ENCODE results near the gene ESYT2.
A peak's percentile ranks its signal among the peaks of the same experiment; 100 is the strongest.
"Not testable (repeated sequence)": the region's sequence is repeated elsewhere in the genome, so short reads cannot be mapped to it uniquely, and the experiment has no call there.

Gene ESYT2, protein sequence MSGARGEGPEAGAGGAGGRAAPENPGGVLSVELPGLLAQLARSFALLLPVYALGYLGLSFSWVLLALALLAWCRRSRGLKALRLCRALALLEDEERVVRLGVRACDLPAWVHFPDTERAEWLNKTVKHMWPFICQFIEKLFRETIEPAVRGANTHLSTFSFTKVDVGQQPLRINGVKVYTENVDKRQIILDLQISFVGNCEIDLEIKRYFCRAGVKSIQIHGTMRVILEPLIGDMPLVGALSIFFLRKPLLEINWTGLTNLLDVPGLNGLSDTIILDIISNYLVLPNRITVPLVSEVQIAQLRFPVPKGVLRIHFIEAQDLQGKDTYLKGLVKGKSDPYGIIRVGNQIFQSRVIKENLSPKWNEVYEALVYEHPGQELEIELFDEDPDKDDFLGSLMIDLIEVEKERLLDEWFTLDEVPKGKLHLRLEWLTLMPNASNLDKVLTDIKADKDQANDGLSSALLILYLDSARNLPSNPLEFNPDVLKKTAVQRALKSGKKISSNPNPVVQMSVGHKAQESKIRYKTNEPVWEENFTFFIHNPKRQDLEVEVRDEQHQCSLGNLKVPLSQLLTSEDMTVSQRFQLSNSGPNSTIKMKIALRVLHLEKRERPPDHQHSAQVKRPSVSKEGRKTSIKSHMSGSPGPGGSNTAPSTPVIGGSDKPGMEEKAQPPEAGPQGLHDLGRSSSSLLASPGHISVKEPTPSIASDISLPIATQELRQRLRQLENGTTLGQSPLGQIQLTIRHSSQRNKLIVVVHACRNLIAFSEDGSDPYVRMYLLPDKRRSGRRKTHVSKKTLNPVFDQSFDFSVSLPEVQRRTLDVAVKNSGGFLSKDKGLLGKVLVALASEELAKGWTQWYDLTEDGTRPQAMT

GRCh38 chr7:158829342-158830210 lies at the start of gene ESYT2:
TSS of gene ESYT2 (minus strand) at chr7:158829509. CDS start at chr7:158829418, 91 bp downstream.
- DNase-seq (ENCODE audit: low spot score): peak; percentile 99

DNA sequence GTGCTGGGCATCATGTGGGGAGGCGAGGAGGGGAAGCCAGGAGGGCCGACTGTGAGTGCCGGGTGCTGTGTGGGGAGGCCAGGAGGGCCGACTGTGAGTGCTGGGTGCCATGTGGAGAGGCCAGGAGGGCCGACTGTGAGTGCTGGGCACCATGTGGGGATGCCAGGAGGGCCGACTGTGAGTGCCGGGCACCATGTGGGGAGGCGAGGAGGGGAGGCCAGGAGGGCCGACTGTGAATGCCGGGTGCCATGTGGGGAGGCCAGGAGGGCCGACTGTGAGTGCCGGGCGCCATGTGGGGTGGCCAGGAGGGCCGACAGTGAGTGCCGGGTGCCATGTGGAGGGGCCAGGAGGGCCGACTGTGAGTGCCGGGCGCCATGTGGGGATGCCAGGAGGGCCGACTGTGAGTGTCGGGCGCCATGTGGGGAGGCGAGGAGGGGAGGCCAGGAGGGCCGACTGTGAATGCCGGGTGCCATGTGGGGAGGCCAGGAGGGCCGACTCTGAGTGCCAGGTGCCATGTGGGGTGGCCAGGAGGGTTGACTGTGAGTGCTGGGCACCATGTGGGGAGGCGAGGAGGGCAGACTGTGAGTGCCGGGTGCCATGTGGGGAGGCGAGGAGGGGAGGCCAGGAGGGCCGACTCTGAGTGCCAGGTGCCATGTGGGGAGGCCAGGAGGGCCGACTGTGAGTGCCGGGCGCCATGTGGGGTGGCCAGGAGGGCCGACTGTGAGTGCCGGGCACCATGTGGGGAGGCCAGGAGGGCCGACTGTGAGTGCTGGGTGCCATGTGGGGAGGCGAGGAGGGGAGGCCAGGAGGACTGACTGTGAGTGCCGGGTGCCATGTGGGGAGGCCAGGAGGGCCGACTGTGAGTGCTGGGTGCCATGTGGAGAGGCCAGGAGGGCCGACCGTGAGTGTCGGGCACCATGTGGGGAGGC lies 49.1 kb upstream of the ESYT2 start:
- DNase-seq (ENCODE audit: low spot score): not testable (repeated sequence)

GRCh38 chr7:158876984-158877383 lies 47.7 kb upstream of the ESYT2 start:
- no peak for DNase-seq (ENCODE audit: low spot score)

DNA sequence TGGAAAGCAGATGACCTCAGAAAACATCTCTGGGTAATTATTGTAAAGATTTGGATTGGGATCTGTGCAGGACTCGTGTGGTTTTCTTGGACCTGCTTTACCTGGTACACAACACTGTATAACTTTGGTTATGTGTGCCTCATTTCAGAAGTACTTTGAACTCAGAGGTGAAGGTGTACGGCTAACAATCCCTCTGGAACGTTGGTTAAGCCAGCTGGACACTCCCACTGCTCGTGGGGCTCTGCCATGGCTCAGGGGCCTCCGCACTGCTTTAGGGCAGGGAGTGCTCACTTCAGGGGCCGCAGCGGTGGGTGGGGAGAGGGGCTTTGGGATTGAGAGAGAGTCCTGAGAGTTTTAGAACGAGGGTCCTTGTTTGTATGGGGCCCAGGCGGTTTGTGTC lies 40.6 kb upstream of the ESYT2 start:
- no peak for DNase-seq (ENCODE audit: low spot score)

GRCh38 chr7:158868764-158869410 lies 39.6 kb upstream of the ESYT2 start:
- no peak for DNase-seq (ENCODE audit: low spot score)

DNA sequence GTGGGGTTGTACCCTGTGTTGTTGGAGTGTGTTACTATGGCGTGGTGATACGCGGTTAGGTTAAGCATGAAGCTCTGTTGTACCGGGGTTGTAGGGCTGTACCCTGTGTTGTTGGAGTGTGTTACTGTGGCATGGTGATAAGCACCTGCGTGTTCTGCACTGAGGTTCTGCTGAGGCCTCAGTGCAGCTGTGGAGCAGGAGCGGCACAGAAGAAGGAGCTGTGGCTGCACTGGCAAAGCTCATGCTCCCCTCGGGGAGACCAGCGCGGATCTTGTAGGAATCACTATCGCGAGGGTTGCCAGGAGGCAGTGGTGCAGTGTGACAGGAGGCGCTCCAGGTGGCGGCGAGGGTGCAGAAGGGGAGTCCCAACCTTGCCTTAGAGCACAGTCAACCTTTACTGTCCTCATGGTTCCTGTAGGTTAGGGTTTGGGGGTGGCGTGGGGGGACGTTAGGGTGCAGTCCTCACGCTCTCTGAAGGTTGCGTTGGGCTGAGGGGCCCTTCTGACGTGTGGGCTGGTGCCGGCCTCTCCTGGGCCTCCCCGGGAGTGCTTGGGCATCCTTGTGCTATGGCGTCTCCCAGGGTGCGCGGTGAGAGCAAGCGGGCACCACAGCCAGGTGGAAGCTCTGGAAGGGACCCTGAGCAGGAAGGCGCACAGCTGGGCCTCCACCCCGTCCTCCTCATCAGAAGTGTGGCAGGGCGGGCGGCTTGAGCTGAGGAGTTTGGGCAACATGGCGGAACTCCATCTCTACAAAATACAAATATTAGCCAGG lies 38.1 kb upstream of the ESYT2 start:
- no peak for DNase-seq (ENCODE audit: low spot score)

GRCh38 chr7:158865977-158866376 lies 36.7 kb upstream of the ESYT2 start:
- no peak for DNase-seq (ENCODE audit: low spot score)

DNA sequence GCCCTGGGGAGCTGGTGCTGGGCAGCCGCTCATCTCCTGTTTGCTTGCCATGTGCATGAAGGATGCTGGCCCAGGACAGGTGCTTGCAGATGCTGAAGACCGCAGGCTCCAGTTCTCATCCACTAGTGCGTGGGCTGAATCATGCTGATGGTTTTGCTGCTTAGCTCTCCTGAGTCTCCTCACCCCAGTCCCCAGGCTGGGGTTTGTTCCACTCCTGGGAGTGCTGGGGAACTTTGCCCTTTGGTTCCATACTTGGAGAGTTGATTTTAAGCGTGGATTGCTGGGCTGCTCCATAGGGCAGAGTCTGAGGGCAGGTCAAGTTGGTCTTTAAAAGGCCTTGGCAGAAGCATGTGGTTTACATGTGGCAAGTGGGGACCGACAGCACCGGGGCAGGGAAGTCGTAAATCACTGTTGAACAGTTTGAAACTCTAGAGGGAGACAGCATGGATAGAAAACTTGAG lies 36.2 kb upstream of the ESYT2 start:
- no peak for DNase-seq (ENCODE audit: low spot score)

GRCh38 chr7:158864833-158865232 lies 35.5 kb upstream of the ESYT2 start:
- DNase-seq (ENCODE audit: low spot score): no peak

- no peak for DNase-seq (ENCODE audit: low spot score)
Observed at GRCh38 chr7:158864507-158864820, 35.2 kb upstream of the ESYT2 start.

GRCh38 chr7:158863611-158864506 lies 34.5 kb upstream of the ESYT2 start:
- peak; percentile 80 for DNase-seq (ENCODE audit: low spot score)

GRCh38 chr7:158862985-158863610 lies 33.8 kb upstream of the ESYT2 start:
- not testable (repeated sequence) for DNase-seq (ENCODE audit: low spot score)

GRCh38 chr7:158861936-158862704 lies 32.8 kb upstream of the ESYT2 start:
- DNase-seq (ENCODE audit: low spot score): no peak

- DNase-seq (ENCODE audit: low spot score): no peak
Observed at GRCh38 chr7:158861004-158861787, 31.9 kb upstream of the ESYT2 start.

DNA sequence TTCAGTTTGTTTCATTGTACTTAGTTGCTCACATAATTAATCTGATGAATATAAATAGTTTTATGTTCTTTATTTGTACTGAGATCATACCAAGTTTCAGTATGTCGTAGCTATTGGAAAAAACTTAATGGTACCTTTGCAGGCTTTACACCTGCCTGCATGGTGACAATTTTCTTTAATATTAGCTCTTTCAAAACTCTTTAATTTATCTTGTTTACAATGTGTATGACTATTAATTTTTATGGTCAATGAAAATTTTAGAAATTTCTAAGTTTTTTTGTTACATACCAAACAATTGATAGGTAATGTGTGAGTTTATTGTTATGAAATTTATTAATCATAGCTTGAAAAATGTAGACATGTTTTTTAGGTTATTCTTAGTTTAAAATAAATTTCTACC lies 31.1 kb upstream of the ESYT2 start:
- DNase-seq (ENCODE audit: low spot score): no peak

Data from AG08396 (cell line).